Measurements from ENCODE around the gene PHF1.

DNA sequence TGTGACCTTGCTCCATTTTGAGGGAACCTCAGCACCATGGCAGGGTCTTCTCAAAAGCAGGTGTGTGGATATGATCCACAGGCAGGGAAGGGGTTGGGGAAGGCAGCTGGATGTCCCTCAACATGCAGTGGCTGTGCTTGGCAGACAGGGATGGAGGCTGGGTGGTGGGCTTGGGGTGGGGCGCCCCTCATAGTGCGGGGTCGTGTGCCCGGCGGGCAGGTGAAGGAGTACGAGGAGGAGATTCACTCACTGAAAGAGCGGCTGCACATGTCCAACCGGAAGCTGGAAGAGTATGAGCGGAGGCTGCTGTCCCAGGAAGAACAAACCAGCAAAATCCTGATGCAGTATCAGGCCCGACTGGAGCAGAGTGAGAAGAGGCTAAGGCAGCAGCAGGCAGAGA lies 35.5 kb downstream of the PHF1 start:
- TF ChIP-seq CTCF (conservative IDR thresholded peaks at IDR 0.05), result no peak
- TF ChIP-seq EZH2 (IDR thresholded peaks at IDR 0.05; ENCODE audit: low read depth), result no peak

Measured in PC-9 (cell line).